Subcutaneous abdominal adipose tissue (tissue), 5 donors: ENCODE measurements around the gene SMO.
A peak's percentile ranks its signal among the peaks of the same experiment; 100 is the strongest.
"Not testable (repeated sequence)": the region's sequence is repeated elsewhere in the genome, so short reads cannot be mapped to it uniquely, and the experiment has no call there.

Experiments
- H3K27ac ChIP-seq: one replicate; pipeline ENCODE4 v1.7.0; 2013; ENCODE audit warnings: low read depth, mild to moderate bottlenecking, inconsistent platforms, low read length, moderate library complexity
- H3K27me3 ChIP-seq, 5 donors: one replicate each; pipeline ENCODE4 v1.7.0; 2013; ENCODE audit warnings: low read length in 5 of 5, inconsistent platforms in 1 of 5; ENCODE audit not compliant: control insufficient read depth in 5 of 5, insufficient read depth in 4 of 5
- H3K36me3 ChIP-seq, 5 donors: one replicate each; pipeline ENCODE4 v1.7.0; 2013; ENCODE audit warnings: low read length in 5 of 5; ENCODE audit not compliant: control insufficient read depth in 5 of 5, insufficient read depth in 5 of 5
- H3K4me1 ChIP-seq, 5 donors: one replicate each; pipeline ENCODE4 v1.7.0; 2013; ENCODE audit warnings: low read length in 5 of 5, mild to moderate bottlenecking in 3 of 5, moderate library complexity in 1 of 5; ENCODE audit not compliant: control insufficient read depth in 5 of 5, insufficient read depth in 5 of 5
- H3K4me3 ChIP-seq, 5 donors: one replicate each; pipeline ENCODE4 v1.7.0; 2013; ENCODE audit warnings: low read length in 5 of 5, low read depth in 1 of 5
- H3K9ac ChIP-seq, 5 donors: one replicate each; pipeline ENCODE4 v1.7.0; 2013; ENCODE audit warnings: low read length in 5 of 5, mild to moderate bottlenecking in 4 of 5, moderate library complexity in 3 of 5
- H3K9me3 ChIP-seq, 5 donors: one replicate each; pipeline ENCODE4 v1.7.0; 2013; ENCODE audit warnings: low read length in 5 of 5; ENCODE audit not compliant: control insufficient read depth in 5 of 5
- donor health status: healthy.
- donor health status: healthy.
- donor health status: healthy.
- donor health status: healthy.
- donor health status: healthy.

SMO gene

GRCh38 chr7:129218514-129219062, 30.2 kb downstream of the SMO start:
- Histone ChIP-seq H3K36me3 (no peaks in the 10 kb centered on the region), H3K27ac (no peak overlapping the region), H3K27me3 (no peaks in the 10 kb centered on the region), H3K9ac (no peak overlapping the region), H3K4me3 (no peak overlapping the region), H3K9me3 (no peaks in the 10 kb centered on the region), H3K4me1 (peaks cover 0 to 10% (median 3%) of the 10 kb centered on the region in 5 donors)

- not testable (repeated sequence) for H3K4me3 ChIP-seq, H3K9ac ChIP-seq, H3K9me3 ChIP-seq, H3K27ac ChIP-seq, H3K27me3 ChIP-seq, H3K36me3 ChIP-seq
- peaks cover under 1 to 14% (median 7%) of the 10 kb centered on the region in 5 donors for H3K4me1 ChIP-seq
These were observed 30.7 kb downstream of the SMO start for GRCh38 chr7:129219166-129219565.

GRCh38 chr7:129222064-129222463, 33.6 kb downstream of the SMO start:
- H3K9me3 ChIP-seq, result no peaks in the 10 kb centered on the region
- H3K27me3 ChIP-seq, result no peaks in the 10 kb centered on the region
- no peak overlapping the region for H3K4me3 ChIP-seq
- no peak overlapping the region for H3K9ac ChIP-seq
- H3K36me3 ChIP-seq, result no peaks in the 10 kb centered on the region
- peaks cover 2 to 34% (median 22%) of the 10 kb centered on the region in 5 donors for H3K4me1 ChIP-seq
- H3K27ac ChIP-seq, result no peak overlapping the region

DNA sequence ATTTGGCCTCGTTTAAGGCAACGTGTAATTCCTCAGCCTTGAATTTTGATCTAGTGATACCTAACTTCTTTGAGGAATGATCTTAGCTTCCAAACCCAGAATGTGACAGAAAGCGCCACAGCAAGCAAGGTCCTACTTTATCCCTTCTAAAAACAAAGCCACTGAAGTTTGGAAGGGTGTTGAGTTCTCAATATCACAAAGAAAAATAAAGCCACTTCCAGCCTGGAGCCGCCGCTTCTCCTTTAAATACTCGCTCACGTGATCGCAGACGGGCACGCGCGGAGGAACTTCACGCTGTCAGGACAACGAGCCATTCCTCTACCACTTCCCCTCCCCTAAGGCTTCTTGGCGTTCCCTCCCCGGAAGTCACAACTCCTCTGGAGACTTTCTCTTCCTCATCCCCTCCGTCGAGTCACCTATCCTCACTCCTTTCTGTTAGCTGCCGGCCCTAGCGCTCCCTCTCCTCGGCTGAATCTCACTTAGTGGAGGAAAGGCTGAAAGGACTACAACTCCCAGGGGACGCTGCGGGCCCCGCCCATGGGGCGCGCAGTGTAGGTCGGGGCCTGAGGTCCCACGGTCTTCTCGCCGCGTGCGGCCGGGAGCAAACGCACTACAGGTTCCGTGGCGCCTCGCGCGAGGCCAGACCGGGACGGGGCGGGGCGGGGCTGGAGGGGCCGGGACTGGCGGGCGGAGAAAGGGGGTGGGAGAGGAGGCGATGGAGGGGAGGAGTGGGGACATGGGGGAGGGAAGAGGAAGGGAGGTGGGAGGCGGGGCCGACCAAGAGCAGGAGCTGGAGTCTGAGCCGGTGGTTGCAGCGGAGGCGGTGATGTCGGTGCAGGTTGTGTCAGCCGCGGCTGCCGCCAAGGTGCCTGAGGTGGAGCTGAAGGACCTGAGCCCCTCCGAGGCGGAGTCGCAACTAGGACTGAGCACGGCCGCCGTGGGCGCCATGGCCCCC, 36.1 kb downstream of the SMO start, which contains the start of gene AHCYL2:
AHCYL2 (plus strand) TSS at position 780 of the 955 bp plus-strand sequence.
- Histone ChIP-seq H3K36me3 (no peaks in the 10 kb centered on the region), H3K9me3 (no peaks in the 10 kb centered on the region), H3K4me1 (peaks cover 2 to 27% (median 19%) of the 10 kb centered on the region in 5 donors), H3K27me3 (no peaks in the 10 kb centered on the region), H3K27ac (peak within 1 kb of the TSS; percentile 96), H3K4me3 (peak within 1 kb of the TSS; percentile 76 to 93 (median 90)), H3K9ac (peak within 1 kb of the TSS; percentile 86 to 94 (median 90))

- H3K27me3 ChIP-seq, result no peaks in the 10 kb centered on the region
- H3K9me3 ChIP-seq, result no peaks in the 10 kb centered on the region
- peak overlapping the region; percentile 76 to 92 (median 90) for H3K4me3 ChIP-seq
- peaks cover 2 to 27% (median 19%) of the 10 kb centered on the region in 5 donors for H3K4me1 ChIP-seq
- H3K36me3 ChIP-seq, result no peaks in the 10 kb centered on the region
- peak overlapping the region; percentile 3 to 89 (median 74) for H3K9ac ChIP-seq
- H3K27ac ChIP-seq, result peak overlapping the region; percentile 96
These were observed 36.9 kb downstream of the SMO start for GRCh38 chr7:129225206-129225930.

- Histone ChIP-seq H3K27ac (no peak overlapping the region), H3K27me3 (no peaks in the 10 kb centered on the region), H3K9me3 (no peaks in the 10 kb centered on the region), H3K4me1 (peaks cover 2 to 27% (median 19%) of the 10 kb centered on the region in 5 donors), H3K36me3 (no peaks in the 10 kb centered on the region), H3K9ac (peak overlapping the region; percentile 3 to 89 (median 74)), H3K4me3 (peak overlapping the region; percentile 76 to 92 (median 90))
These were observed 37.6 kb downstream of the SMO start for GRCh38 chr7:129225931-129226572.

DNA sequence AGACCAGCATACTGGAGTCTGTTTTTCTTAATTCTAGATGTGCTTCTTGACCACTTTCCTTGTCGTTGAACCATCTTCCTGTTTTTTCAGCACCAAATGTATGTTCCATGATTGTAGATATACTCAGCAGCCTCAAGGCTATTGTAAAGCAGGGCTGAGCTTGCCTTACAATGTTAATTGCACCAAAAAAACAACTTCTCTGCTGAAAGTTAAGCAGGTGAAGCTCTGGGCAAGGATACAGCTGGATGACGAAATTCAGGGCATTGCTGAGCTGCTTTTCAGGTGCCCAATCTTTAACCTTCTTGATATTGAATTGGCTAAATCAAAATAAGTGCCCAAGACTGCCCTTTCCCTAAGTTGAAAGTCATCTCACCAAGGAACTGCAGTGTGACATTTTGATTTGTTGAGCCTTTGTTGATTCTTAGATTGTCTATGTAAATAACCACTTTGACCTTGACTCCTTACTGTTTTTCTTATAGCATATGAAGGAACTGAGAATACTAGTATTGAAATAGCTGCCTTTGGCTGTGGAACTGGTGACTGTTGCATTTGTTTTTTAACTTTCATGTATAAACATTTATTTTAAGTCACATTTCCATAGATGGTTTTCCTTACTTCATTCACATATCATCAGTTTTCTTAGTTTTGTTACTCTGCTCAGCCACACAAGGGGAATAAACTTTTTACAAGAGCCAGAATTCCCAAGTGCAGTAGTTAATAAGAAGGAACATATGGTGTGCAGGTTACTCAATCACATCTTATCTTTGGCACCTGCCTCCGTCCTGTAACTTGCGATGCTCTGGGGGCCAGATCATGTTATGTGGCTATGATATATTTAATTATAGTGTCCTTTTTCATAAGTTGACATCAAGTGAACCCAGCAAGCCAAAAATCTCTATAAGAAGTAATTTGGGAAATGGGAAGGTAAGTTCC, 39.5 kb downstream of the SMO start:
- no peak overlapping the region for H3K4me3 ChIP-seq

GRCh38 chr7:129228633-129229032, 40.2 kb downstream of the SMO start:
- Histone ChIP-seq H3K9me3 (no peaks in the 10 kb centered on the region), H3K4me1 (peaks cover 2 to 35% (median 20%) of the 10 kb centered on the region in 5 donors), H3K27ac (no peak overlapping the region)

More for the DNA sequence above, 39.5 kb downstream of the SMO start:
- Histone ChIP-seq H3K9ac (no peak overlapping the region), H3K9me3 (no peaks in the 10 kb centered on the region), H3K27ac (no peak overlapping the region), H3K4me1 (peaks cover 2 to 35% (median 20%) of the 10 kb centered on the region in 5 donors), H3K27me3 (no peaks in the 10 kb centered on the region), H3K36me3 (no peaks in the 10 kb centered on the region)

DNA sequence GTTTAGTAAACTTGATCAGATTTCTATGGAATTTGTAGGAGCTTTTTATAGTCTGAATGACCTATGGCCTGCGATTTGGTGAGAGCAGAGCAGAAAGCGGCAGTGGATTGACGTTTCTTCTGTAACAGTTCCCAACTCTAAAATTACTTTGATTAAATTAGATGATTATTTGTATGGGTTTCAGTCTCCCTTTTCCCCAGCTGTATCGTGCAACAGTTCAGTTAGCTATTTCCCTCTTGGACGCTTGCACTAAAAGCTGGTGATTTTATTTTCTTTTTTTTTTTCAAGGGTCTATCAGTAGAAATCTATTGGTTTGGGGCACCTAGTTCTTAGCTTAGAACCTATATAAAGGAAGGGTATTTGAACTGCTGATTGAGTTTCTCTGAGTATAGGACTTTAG, 43.2 kb downstream of the SMO start:
- Histone ChIP-seq H3K9ac (no peak overlapping the region), H3K4me3 (no peak overlapping the region), H3K27me3 (no peaks in the 10 kb centered on the region), H3K4me1 (peaks cover 0 to 28% (median 8%) of the 10 kb centered on the region in 5 donors), H3K36me3 (no peaks in the 10 kb centered on the region), H3K27ac (no peak overlapping the region), H3K9me3 (no peaks in the 10 kb centered on the region)

More at GRCh38 chr7:129228633-129229032, 40.2 kb downstream of the SMO start:
- no peak overlapping the region for H3K9ac ChIP-seq
- H3K36me3 ChIP-seq, result no peaks in the 10 kb centered on the region
- H3K27me3 ChIP-seq, result no peaks in the 10 kb centered on the region
- H3K4me3 ChIP-seq, result no peak overlapping the region
